NAMALWA (cell line): ENCODE data around the gene DCAF4.

Experiments used
- DNase-seq: peaks from one replicate; pipeline ENCODE4 v3.0.0-alpha.2; 2015; ENCODE audit warnings: low spot score

DCAF4 gene

GRCh38 chr14:72926292-72927028 is at the start of gene DCAF4:
TSS of gene DCAF4 (plus strand) at chr14:72926464. CDS start at chr14:72937979, 11,515 bp downstream.
- DNase-seq: peak; percentile 93

GRCh38 chr14:72876710-72877063 is 49.6 kb upstream of the DCAF4 start:
- no peak for DNase-seq

GRCh38 chr14:72878746-72879145 is 47.5 kb upstream of the DCAF4 start:
- DNase-seq: no peak

GRCh38 chr14:72879431-72879830 is 46.8 kb upstream of the DCAF4 start:
- no peak for DNase-seq

- no peak for DNase-seq
Measured at GRCh38 chr14:72880164-72880563, 46.1 kb upstream of the DCAF4 start.

GRCh38 chr14:72880820-72881219 is 45.4 kb upstream of the DCAF4 start:
- DNase-seq: no peak

GRCh38 chr14:72881543-72881942 is 44.7 kb upstream of the DCAF4 start:
- no peak for DNase-seq

GRCh38 chr14:72882047-72882446 is 44.2 kb upstream of the DCAF4 start:
- DNase-seq: no peak

- DNase-seq: no peak
Measured at GRCh38 chr14:72882463-72882862, 43.8 kb upstream of the DCAF4 start.

- DNase-seq: no peak
Measured at GRCh38 chr14:72883109-72883508, 43.2 kb upstream of the DCAF4 start.

- no peak for DNase-seq
Measured at GRCh38 chr14:72883961-72884360, 42.3 kb upstream of the DCAF4 start.

GRCh38 chr14:72884386-72884785 is 41.9 kb upstream of the DCAF4 start:
- DNase-seq: no peak

- no peak for DNase-seq
Measured at GRCh38 chr14:72887514-72887913, 38.8 kb upstream of the DCAF4 start.

- no peak for DNase-seq
Measured at GRCh38 chr14:72888192-72888591, 38.1 kb upstream of the DCAF4 start.

GRCh38 chr14:72888636-72889201 is 37.5 kb upstream of the DCAF4 start:
- DNase-seq: no peak

GRCh38 chr14:72889366-72889765 is 36.9 kb upstream of the DCAF4 start:
- DNase-seq: no peak

- no peak for DNase-seq
Measured at GRCh38 chr14:72891666-72892102, 34.6 kb upstream of the DCAF4 start.

GRCh38 chr14:72892103-72892878 is 34.0 kb upstream of the DCAF4 start:
- no peak for DNase-seq

GRCh38 chr14:72892879-72893635 is 33.2 kb upstream of the DCAF4 start:
- no peak for DNase-seq

GRCh38 chr14:72893636-72894322 is 32.5 kb upstream of the DCAF4 start, which contains the start of gene DPF3:
TSS of gene DPF3 (minus strand) at chr14:72894101. CDS start at chr14:72894088, 13 bp downstream.
- peak; percentile 83 for DNase-seq

- no peak for DNase-seq
Measured at GRCh38 chr14:72894323-72894622, 32.0 kb upstream of the DCAF4 start.
